NOMO-1 treated with DMSO at 0.1 percent for 48 hours (cell line): Measurements from ENCODE around the gene ZCCHC12.

ENCODE experiments used
- DNase-seq: peaks from one replicate; lab custom pipeline; 2025; ENCODE audit not compliant: unreplicated experiment; lab: John Stamatoyannopoulos, UW

ZCCHC12 gene

GRCh38 chrX:118867251-118867650, 43.6 kb downstream of the ZCCHC12 start:
- DNase-seq, result no peak

GRCh38 chrX:118872102-118872566, 48.5 kb downstream of the ZCCHC12 start:
- no peak for DNase-seq
